ENCODE results near the gene NUF2.
"Not testable (repeated sequence)": the region's sequence is repeated elsewhere in the genome, so short reads cannot be mapped to it uniquely, and the experiment has no call there.

NUF2 gene

GRCh38 chr1:163321311-163322305 lies at the start of gene NUF2:
NUF2 (plus strand) TSS chr1:163321954; CDS start chr1:163326052, 4,098 bp downstream.
- DNase-seq, result peak; percentile 94

GRCh38 chr1:163273766-163274441 lies 47.9 kb upstream of the NUF2 start:
- DNase-seq, result no peak

- no peak for DNase-seq
These were observed 46.5 kb upstream of the NUF2 start for GRCh38 chr1:163275222-163275621.

- no peak for DNase-seq
These were observed 43.2 kb upstream of the NUF2 start for GRCh38 chr1:163278602-163279001.

GRCh38 chr1:163284867-163285266 lies 36.9 kb upstream of the NUF2 start:
- DNase-seq, result not testable (repeated sequence)

GRCh38 chr1:163290025-163290640 lies 31.6 kb upstream of the NUF2 start:
- DNase-seq, result no peak

- DNase-seq, result no peak
These were observed 30.3 kb upstream of the NUF2 start for GRCh38 chr1:163291461-163291860.

- not testable (repeated sequence) for DNase-seq
These were observed 29.6 kb upstream of the NUF2 start for GRCh38 chr1:163292153-163292552.

GRCh38 chr1:163293497-163293896 lies 28.3 kb upstream of the NUF2 start:
- not testable (repeated sequence) for DNase-seq

GRCh38 chr1:163295949-163296348 lies 25.8 kb upstream of the NUF2 start:
- no peak for DNase-seq

GRCh38 chr1:163296504-163297263 lies 25.1 kb upstream of the NUF2 start:
- no peak for DNase-seq

- no peak for DNase-seq
These were observed 23.4 kb upstream of the NUF2 start for GRCh38 chr1:163298365-163298764.

- DNase-seq, result no peak
These were observed 21.2 kb upstream of the NUF2 start for GRCh38 chr1:163300568-163300967.

GRCh38 chr1:163303561-163303960 lies 18.2 kb upstream of the NUF2 start:
- DNase-seq, result no peak

- no peak for DNase-seq
These were observed 16.3 kb upstream of the NUF2 start for GRCh38 chr1:163305441-163305840.

GRCh38 chr1:163307479-163308171 lies 14.1 kb upstream of the NUF2 start:
- no peak for DNase-seq

GRCh38 chr1:163308811-163309210 lies 12.9 kb upstream of the NUF2 start:
- no peak for DNase-seq

GRCh38 chr1:163315773-163316374 lies 5.9 kb upstream of the NUF2 start:
- DNase-seq, result peak; percentile 32

- no peak for DNase-seq
These were observed 863 bp upstream of the NUF2 start for GRCh38 chr1:163320891-163321290.

GRCh38 chr1:163323339-163323738 lies 1.6 kb downstream of the NUF2 start:
- DNase-seq, result not testable (repeated sequence)

GRCh38 chr1:163331116-163331515 lies 9.4 kb downstream of the NUF2 start:
- no peak for DNase-seq

GRCh38 chr1:163335216-163335615 lies 13.5 kb downstream of the NUF2 start:
- DNase-seq, result no peak
